ENCODE measurements around the gene RAB11FIP4. TPM values are rescaled to one million over a fixed set of nuclear protein-coding genes. Genes with fewer than 3 reads are reported as not detected.

The RAB11FIP4 gene
- total and polyA plus RNA-seq, 2 of the 13 experiments (the other 11 are each of a cell fraction or from before 2014, with no cell fraction given) = 28.0 to 89.3 TPM

GRCh38 chr17:31431852-31432658 is 40.6 kb downstream of the RAB11FIP4 start:
- Histone ChIP-seq H3K4me1 (ENCODE audit: insufficient read depth, low read length) (peaks cover 60% of the 10 kb centered on the region), H3K4me3 (replicated peaks in 1 of 3; ENCODE audit: insufficient read depth in 1 of 3, low read depth in 2 of 3, low read length in 3 of 3) (peak overlapping the region in 2 of 3 experiments; percentile 28 to 65; a peak in 3 of 6 replicates), H3K36me3 (replicated peaks in 1 of 2; ENCODE audit: control insufficient read depth in 1 of 2, insufficient read depth in 2 of 2, low read length in 2 of 2) (no peaks in the 10 kb centered on the region), H3K27ac (ENCODE audit: extremely low read length, insufficient read depth, low read length) (no peak overlapping the region), H3K9ac (ENCODE audit: insufficient read depth, low read depth, low read length) (peak overlapping the region; percentile 1; the same call in 1 of the 2 replicates), H2AFZ (ENCODE audit: low read length) (no peak overlapping the region), H3K4me2 (ENCODE audit: low read depth, low read length) (peak overlapping the region; percentile 73), H4K20me1 (ENCODE audit: insufficient read depth, low read length) (no peaks in the 10 kb centered on the region), H3K9me3 (ENCODE audit: low read length) (no peaks in the 10 kb centered on the region), H3K79me2 (ENCODE audit: insufficient read depth, low read length) (no peaks in the 10 kb centered on the region), H3K27me3 (ENCODE audit: control insufficient read depth in 1 of 2, insufficient read depth in 2 of 2, low read length in 2 of 2) (peaks cover 1 to 13% of the 10 kb centered on the region in 2 experiments; a peak in 2 of 5 replicates)
- intact Hi-C loops (cut with micrococcal nuclease; ENCODE audit: unreplicated experiment) (no loop called here), in situ Hi-C loops (cut with HindIII; ENCODE audit: extremely low pct_ligation_motif_present, low pct_unique_long_range_greater_than_20kb) (loop anchor here (10.0 kb wide), 1 partner anchor 413 kb away; no protein-coding TSS in a partner anchor)
- WGBS (ENCODE audit: low lambda C conversion rate) = 25% methylated on average over 10 of the region's 16 CpGs
- no peak for FAIRE-seq
- peak; percentile 11; the same call in 1 of the 3 replicates for ATAC-seq
- no TSS peak for BruUV-seq (replicated peaks)
- ChIA-PET POLR2A (interaction anchor here (0.8 kb wide), 2 partner anchors 8 to 56 kb away, joined by 3 to 5 read pairs; no protein-coding TSS in a partner anchor), CTCF (ENCODE audit: low intra/inter-chr PET ratio, low total read pairs) (no interaction called here)
- peak; percentile 30 for DNase-seq (ENCODE audit: low spot score)
- TF ChIP-seq ZNF263 (CRISPR knock-in tag; IDR thresholded peaks at IDR 0.05) (0 out of 2 replicates have a peak, but pooled peaks have one; percentile 6), CBX2 (IDR thresholded peaks at IDR 0.05; ENCODE audit: low read depth, low read length) (no peak), CBX2 (CRISPR knock-in tag; IDR thresholded peaks at IDR 0.05; ENCODE audit: low read depth) (no peak), GTF2F1 (IDR thresholded peaks at IDR 0.05; ENCODE audit: low read length) (no peak), ZNF770 (CRISPR knock-in tag; IDR thresholded peaks at IDR 0.05) (peak; percentile 70; the same call in 1 of the 2 replicates), USF2 (IDR thresholded peaks at IDR 0.05; ENCODE audit: low read depth, low read length) (no peak), USF2 (CRISPR knock-in tag; IDR thresholded peaks at IDR 0.05; ENCODE audit: borderline replicate concordance) (peak; percentile 74; the same call in 1 of the 2 replicates), PATZ1 (CRISPR knock-in tag; IDR thresholded peaks at IDR 0.05) (peak; percentile 22; the same call in 1 of the 2 replicates), TFDP2 (CRISPR knock-in tag; IDR thresholded peaks at IDR 0.05) (no peak), ZNF687 (CRISPR knock-in tag; IDR thresholded peaks at IDR 0.05) (peak; percentile 27; the same call in 1 of the 2 replicates)

Data from HepG2 (cell line).